ENCODE results near the gene CNGA3.

DNA sequence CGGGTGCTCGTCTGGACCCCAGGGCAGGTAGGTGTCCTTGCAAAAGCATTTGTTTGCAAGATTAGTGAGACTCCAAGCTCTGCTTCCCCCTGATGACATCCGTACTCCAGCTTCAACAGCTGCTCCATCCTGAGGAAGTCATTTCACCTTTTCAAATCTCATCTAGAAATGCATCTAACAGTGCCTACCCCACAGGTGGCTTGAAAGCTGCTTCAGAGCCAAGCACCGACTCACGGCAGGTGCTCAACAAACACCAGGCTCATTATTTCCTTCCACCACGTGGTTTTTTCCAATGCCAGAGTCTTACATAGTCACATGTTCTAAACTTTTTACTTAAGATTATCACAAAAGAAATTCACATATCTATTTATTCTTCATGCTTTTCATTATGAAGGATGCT is 31.9 kb downstream of the CNGA3 start:
- TF ChIP-seq, protein P1, sequence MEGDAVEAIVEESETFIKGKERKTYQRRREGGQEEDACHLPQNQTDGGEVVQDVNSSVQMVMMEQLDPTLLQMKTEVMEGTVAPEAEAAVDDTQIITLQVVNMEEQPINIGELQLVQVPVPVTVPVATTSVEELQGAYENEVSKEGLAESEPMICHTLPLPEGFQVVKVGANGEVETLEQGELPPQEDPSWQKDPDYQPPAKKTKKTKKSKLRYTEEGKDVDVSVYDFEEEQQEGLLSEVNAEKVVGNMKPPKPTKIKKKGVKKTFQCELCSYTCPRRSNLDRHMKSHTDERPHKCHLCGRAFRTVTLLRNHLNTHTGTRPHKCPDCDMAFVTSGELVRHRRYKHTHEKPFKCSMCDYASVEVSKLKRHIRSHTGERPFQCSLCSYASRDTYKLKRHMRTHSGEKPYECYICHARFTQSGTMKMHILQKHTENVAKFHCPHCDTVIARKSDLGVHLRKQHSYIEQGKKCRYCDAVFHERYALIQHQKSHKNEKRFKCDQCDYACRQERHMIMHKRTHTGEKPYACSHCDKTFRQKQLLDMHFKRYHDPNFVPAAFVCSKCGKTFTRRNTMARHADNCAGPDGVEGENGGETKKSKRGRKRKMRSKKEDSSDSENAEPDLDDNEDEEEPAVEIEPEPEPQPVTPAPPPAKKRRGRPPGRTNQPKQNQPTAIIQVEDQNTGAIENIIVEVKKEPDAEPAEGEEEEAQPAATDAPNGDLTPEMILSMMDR (conservative IDR thresholded peaks at IDR 0.05; ENCODE audit: low read length): no peak
- no peak for TF ChIP-seq EZH2phosphoT487 (IDR thresholded peaks at IDR 0.05; ENCODE audit: borderline replicate concordance, low read depth, low read length)

Data from OCI-LY7 (cell line).